Endodermal cell (in vitro differentiated cells): ENCODE measurements around the gene DOCK7. TPM values are rescaled to one million over a fixed set of nuclear protein-coding genes. Genes with fewer than 3 reads are reported as not detected.
A peak's percentile ranks its signal among the peaks of the same experiment; 100 is the strongest.
"Not testable (repeated sequence)": the region's sequence is repeated elsewhere in the genome, so short reads cannot be mapped to it uniquely, and the experiment has no call there.

ENCODE experiments used
- DNase-seq: peaks from one replicate; pipeline ENCODE4 v3.0.0-alpha.2; 2017
- H3K27ac ChIP-seq: 2 replicates; pipeline ENCODE4 v1.5.1; 2013; ENCODE audit warnings: mild to moderate bottlenecking, low read depth, low read length, moderate library complexity
- H3K27me3 ChIP-seq: 2 replicates; pipeline ENCODE4 v1.6.1; 2013; ENCODE audit warnings: mild to moderate bottlenecking, low read length, moderate library complexity; ENCODE audit not compliant: insufficient read depth, control insufficient read depth, poor library complexity, severe bottlenecking
- H3K36me3 ChIP-seq: 2 replicates; pipeline ENCODE4 v1.7.0; 2013; ENCODE audit warnings: mild to moderate bottlenecking, low read length, moderate library complexity; ENCODE audit not compliant: control insufficient read depth, insufficient read depth
- H3K4me1 ChIP-seq: one replicate; pipeline ENCODE4 v1.7.0; 2013; ENCODE audit warnings: low read length; ENCODE audit not compliant: control insufficient read depth, insufficient read depth
- H3K4me3 ChIP-seq: 2 replicates; pipeline ENCODE4 v1.5.1; 2013; ENCODE audit warnings: mild to moderate bottlenecking, low read length, moderate library complexity
- H3K9ac ChIP-seq: 2 replicates; pipeline ENCODE4 v1.6.1; 2013; ENCODE audit warnings: mild to moderate bottlenecking, low read length, moderate library complexity; ENCODE audit not compliant: poor library complexity, severe bottlenecking; ENCODE audit errors: extremely low read depth
- H3K9me3 ChIP-seq: 2 replicates; pipeline ENCODE4 v1.6.1; 2013; ENCODE audit warnings: mild to moderate bottlenecking, low read length, moderate library complexity; ENCODE audit not compliant: control insufficient read depth
- H3K27ac Mint-ChIP-seq: 2 replicates; pipeline ENCODE4 v1.8.0; 2020; ENCODE audit warnings: mixed read lengths
- H3K27me3 Mint-ChIP-seq: 2 replicates; pipeline ENCODE4 v1.8.0; 2021; ENCODE audit warnings: mild to moderate bottlenecking, mixed read lengths; ENCODE audit not compliant: insufficient read depth
- H3K36me3 Mint-ChIP-seq: 2 replicates; pipeline ENCODE4 v1.8.0; 2020; ENCODE audit warnings: low read depth, mixed read lengths
- H3K4me1 Mint-ChIP-seq: 2 replicates; pipeline ENCODE4 v1.8.0; 2020; ENCODE audit warnings: mixed read lengths
- H3K4me3 Mint-ChIP-seq: 2 replicates; pipeline ENCODE4 v1.8.0; 2020; ENCODE audit warnings: mild to moderate bottlenecking, moderate library complexity, mixed read lengths
- H3K9me3 Mint-ChIP-seq: 2 replicates; pipeline ENCODE4 v1.8.0; 2020; ENCODE audit warnings: mild to moderate bottlenecking, mixed read lengths
- CTCF ChIP-seq: fragments of 200-600 bp; sonication (generic); conservative IDR thresholded peaks from 2 replicates; pipeline ENCODE4 v1.5.0; 2021; ENCODE audit warnings: antibody characterized with exemption, mild to moderate bottlenecking
- WGBS, 2 experiments: methylation state at CpG; one replicate each; pipeline versions ENCODE4 v1.1.5 to v1.1.7; 2013; ENCODE audit warnings: missing lambda C conversion rate in 2 of 2, mixed read lengths in 1 of 2; ENCODE audit not compliant: insufficient coverage in 1 of 2, insufficient read length in 1 of 2; 5-methylcytosine and 5-hydroxymethylcytosine counted together
- total RNA-seq, 2 donors: library from RNA; stranded (reverse); fragmentation: NEBNext Ultra II Directional in 1 of 2; extraction: Animal tissue kit (Norgen Biotek cat#: 25700) in 1 of 2; gene quantifications; 2 replicates in 1 of 2; 3 replicates in 1 of 2; pipeline ENCODE4 v1.2.1, GENCODE V29; 2021

Gene DOCK7
- total RNA-seq, 2 donors from 2014 or later = 66.8 to 72.8 TPM

GRCh38 chr1:62723883-62724282 is 35.7 kb upstream of the DOCK7 start:
- no peaks in the 10 kb centered on the region for H3K9me3 Mint-ChIP-seq
- WGBS, 2 experiments = 88 to 94% methylated on average over 2 of the region's 2 CpGs

GRCh38 chr1:62722796-62723195 is 34.6 kb upstream of the DOCK7 start:
- Histone ChIP-seq H3K9ac (no peak overlapping the region), H3K4me3 (no peak overlapping the region), H3K36me3 (no peaks in the 10 kb centered on the region), H3K4me1 (peaks cover 13% of the 10 kb centered on the region), H3K9me3 (no peaks in the 10 kb centered on the region), H3K27ac (no peak overlapping the region), H3K27me3 (no peaks in the 10 kb centered on the region)
- Mint-ChIP-seq H3K4me3 (no peak overlapping the region), H3K4me1 (peaks cover 33% of the 10 kb centered on the region), H3K9me3 (no peaks in the 10 kb centered on the region), H3K36me3 (no peaks in the 10 kb centered on the region), H3K27ac (no peak overlapping the region), H3K27me3 (no peaks in the 10 kb centered on the region)
- no peak for TF ChIP-seq CTCF
- no peak for DNase-seq

More at GRCh38 chr1:62723883-62724282, 35.7 kb upstream of the DOCK7 start:
- Mint-ChIP-seq H3K4me1 (peaks cover 39% of the 10 kb centered on the region), H3K4me3 (no peak overlapping the region), H3K27me3 (no peaks in the 10 kb centered on the region), H3K27ac (peak overlapping the region; percentile 78), H3K36me3 (no peaks in the 10 kb centered on the region)
- Histone ChIP-seq H3K9ac (no peak overlapping the region), H3K9me3 (no peaks in the 10 kb centered on the region), H3K4me1 (peaks cover 13% of the 10 kb centered on the region), H3K4me3 (no peak overlapping the region), H3K27me3 (no peaks in the 10 kb centered on the region), H3K27ac (no peak overlapping the region), H3K36me3 (no peaks in the 10 kb centered on the region)
- TF ChIP-seq CTCF = no peak
- no peak for DNase-seq

- H3K27me3 ChIP-seq = no peaks in the 10 kb centered on the region
- no peaks in the 10 kb centered on the region for H3K36me3 Mint-ChIP-seq
- H3K36me3 ChIP-seq = no peaks in the 10 kb centered on the region
- H3K4me1 Mint-ChIP-seq = peaks cover 26% of the 10 kb centered on the region
- WGBS, 2 experiments = 93 to 100% methylated on average over 1 to 4 of the region's 4 CpGs
- no peak for DNase-seq
- H3K27ac ChIP-seq = peak overlapping the region; percentile 40
- no peaks in the 10 kb centered on the region for H3K9me3 Mint-ChIP-seq
- no peak for TF ChIP-seq CTCF
- no peak overlapping the region for H3K9ac ChIP-seq
- H3K4me1 ChIP-seq = peaks cover 13% of the 10 kb centered on the region
- H3K4me3 Mint-ChIP-seq = no peak overlapping the region
- H3K9me3 ChIP-seq = no peaks in the 10 kb centered on the region
- H3K4me3 ChIP-seq = no peak overlapping the region
- H3K27ac Mint-ChIP-seq = no peak overlapping the region
- no peaks in the 10 kb centered on the region for H3K27me3 Mint-ChIP-seq
Measured at GRCh38 chr1:62720946-62721554, 32.9 kb upstream of the DOCK7 start.

- DNase-seq, H3K27me3 Mint-ChIP-seq, H3K4me1 Mint-ChIP-seq, H3K36me3 Mint-ChIP-seq, H3K27ac ChIP-seq, H3K27ac Mint-ChIP-seq, H3K9ac ChIP-seq, H3K9me3 ChIP-seq, H3K4me1 ChIP-seq, H3K27me3 ChIP-seq, H3K9me3 Mint-ChIP-seq, H3K4me3 ChIP-seq, H3K4me3 Mint-ChIP-seq, H3K36me3 ChIP-seq: not testable (repeated sequence)
- 94% methylated on average over 2 of the region's 2 CpGs; no CpG with 5 or more reads in 1 of the 2 experiments for WGBS, 2 experiments
Measured at GRCh38 chr1:62718400-62718799, 30.2 kb upstream of the DOCK7 start.
